HUES48 (cell line): ENCODE results near the gene RNF182.
"Not testable (repeated sequence)": the region's sequence is repeated elsewhere in the genome, so short reads cannot be mapped to it uniquely, and the experiment has no call there.

ENCODE experiments used
- H3K27ac ChIP-seq: one replicate; pipeline ENCODE4 v1.7.0; 2013; ENCODE audit warnings: low read depth, low read length, inconsistent platforms
- H3K27me3 ChIP-seq: 2 replicates; pipeline ENCODE4 v1.6.1; 2013; ENCODE audit warnings: mild to moderate bottlenecking, low read length; ENCODE audit not compliant: control insufficient read depth, insufficient read depth
- H3K36me3 ChIP-seq: 2 replicates; pipeline ENCODE4 v1.6.1; 2013; ENCODE audit warnings: low read length; ENCODE audit not compliant: control insufficient read depth, insufficient read depth
- H3K4me1 ChIP-seq: 2 replicates; pipeline ENCODE4 v1.6.1; 2013; ENCODE audit warnings: mild to moderate bottlenecking, low read length; ENCODE audit not compliant: control insufficient read depth, insufficient read depth
- H3K4me3 ChIP-seq: 2 replicates; pipeline ENCODE4 v1.5.1; 2013; ENCODE audit warnings: mild to moderate bottlenecking, low read depth, low read length
- H3K9ac ChIP-seq: 2 replicates; pipeline ENCODE4 v1.6.1; 2013; ENCODE audit warnings: mild to moderate bottlenecking, low read depth, low read length, moderate library complexity
- H3K9me3 ChIP-seq: 2 replicates; pipeline ENCODE4 v1.6.1; 2013; ENCODE audit warnings: low read length; ENCODE audit not compliant: control insufficient read depth, insufficient read depth

Gene RNF182, protein sequence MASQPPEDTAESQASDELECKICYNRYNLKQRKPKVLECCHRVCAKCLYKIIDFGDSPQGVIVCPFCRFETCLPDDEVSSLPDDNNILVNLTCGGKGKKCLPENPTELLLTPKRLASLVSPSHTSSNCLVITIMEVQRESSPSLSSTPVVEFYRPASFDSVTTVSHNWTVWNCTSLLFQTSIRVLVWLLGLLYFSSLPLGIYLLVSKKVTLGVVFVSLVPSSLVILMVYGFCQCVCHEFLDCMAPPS

DNA sequence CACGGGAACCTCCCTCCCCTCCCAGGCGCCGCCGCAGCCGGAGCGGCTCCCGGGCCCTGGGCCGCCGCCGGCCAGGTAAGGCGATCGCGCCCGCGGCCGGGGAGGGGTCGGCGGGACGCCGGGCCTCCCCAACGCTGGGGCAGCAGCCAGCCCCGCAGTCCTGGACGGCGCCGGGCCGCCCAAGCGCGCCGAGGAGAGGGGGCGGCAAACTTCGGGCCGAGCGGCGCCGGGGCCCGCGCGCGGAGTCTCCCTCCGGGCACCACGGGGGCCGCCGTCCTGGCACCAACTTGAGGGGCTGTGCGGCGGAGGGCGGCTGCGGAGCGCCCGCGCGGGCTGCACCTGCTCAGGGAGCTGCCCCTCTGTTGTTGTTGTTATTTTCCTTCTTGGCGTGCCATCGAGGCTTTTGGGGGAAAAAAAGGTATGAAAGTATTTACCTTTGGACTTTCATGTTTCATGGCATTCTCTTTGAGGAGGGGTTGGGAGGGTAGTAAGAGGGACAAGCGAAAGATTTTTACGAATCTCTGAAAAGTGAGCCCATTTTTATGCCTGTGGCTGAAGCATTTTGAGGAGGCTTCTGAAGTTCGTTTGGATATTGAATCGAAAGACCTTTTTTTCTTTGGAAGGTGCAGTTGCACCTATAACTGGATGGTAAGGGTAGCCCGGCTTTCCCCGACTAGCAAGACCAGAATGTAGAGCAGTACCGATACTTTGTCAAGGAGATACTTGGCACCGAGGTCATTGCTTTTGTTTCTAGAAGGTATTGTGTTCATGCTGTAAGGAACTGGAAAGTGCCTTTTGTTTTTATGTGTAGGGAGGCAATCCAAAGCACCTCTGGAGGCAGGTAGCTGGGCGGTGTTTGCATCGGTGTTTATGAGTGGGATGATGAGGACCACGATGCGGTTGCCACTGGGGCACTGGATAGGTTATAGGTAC is at the start of gene RNF182:
Gene RNF182 (plus strand): TSS at position 4 of the 933 bp plus-strand sequence. CDS start 52,168 bp downstream, outside the sequence.
- H3K9ac ChIP-seq: no peak within 1 kb of the TSS
- no peaks in the 10 kb centered on the region for H3K9me3 ChIP-seq
- peaks cover 40% of the 10 kb centered on the region for H3K27me3 ChIP-seq
- peak within 1 kb of the TSS; percentile 84 for H3K4me3 ChIP-seq
- peaks cover 36% of the 10 kb centered on the region for H3K4me1 ChIP-seq
- peak within 1 kb of the TSS; percentile 74 for H3K27ac ChIP-seq
- no peaks in the 10 kb centered on the region for H3K36me3 ChIP-seq

DNA sequence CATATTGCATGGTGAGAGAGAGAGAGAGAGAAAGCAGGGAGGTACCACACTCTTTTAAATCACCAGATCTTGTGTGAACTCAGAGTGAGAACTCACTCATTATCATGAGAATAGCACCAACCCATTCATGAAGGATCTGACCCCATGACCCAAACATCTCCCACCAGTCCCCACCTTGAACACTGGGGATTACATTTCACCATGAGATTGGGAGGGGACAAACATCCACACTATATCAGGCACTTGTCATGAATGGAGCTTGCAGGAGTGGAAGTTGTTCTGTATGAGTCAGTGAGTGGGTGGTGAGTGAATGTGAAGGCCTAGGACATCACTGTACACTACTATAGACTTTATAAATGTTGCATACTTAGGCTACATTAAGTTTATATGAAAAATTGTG is 47.7 kb upstream of the RNF182 start:
- no peaks in the 10 kb centered on the region for H3K36me3 ChIP-seq
- H3K4me3 ChIP-seq: no peak overlapping the region
- H3K27ac ChIP-seq: no peak overlapping the region
- H3K27me3 ChIP-seq: peaks cover 20% of the 10 kb centered on the region
- peaks cover 12% of the 10 kb centered on the region; the same call in 1 of the 2 replicates for H3K4me1 ChIP-seq
- H3K9ac ChIP-seq: no peak overlapping the region
- H3K9me3 ChIP-seq: no peaks in the 10 kb centered on the region

DNA sequence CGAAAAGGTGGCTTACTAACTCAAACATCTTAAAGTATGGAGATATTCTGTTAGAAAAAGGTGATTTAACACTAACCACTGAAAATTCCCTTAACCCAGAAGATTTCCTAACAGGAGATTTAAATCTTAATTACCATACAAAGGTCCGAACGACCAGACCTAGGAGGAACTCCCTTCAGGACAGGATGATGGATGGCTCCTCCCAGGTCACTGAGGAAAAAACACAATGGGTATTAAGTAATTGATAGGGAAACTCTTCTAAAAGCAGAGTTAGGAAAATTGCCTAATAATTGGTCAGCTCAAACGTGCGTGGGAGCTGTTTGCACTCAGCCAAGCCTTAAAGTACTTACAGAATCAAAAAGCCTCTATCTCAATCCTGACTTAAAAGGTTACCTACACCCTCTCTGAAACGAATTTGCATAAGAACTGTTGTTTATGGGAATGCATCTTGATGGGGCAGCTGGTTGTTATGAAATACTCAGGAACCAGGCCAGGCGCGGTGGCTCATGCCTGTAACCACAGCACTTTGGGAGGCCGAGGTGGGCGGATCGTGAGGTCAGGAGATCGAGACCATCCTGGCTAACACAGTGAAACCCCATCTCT is 44.6 kb upstream of the RNF182 start:
- H3K9ac ChIP-seq, H3K4me1 ChIP-seq, H3K27ac ChIP-seq, H3K9me3 ChIP-seq, H3K4me3 ChIP-seq, H3K27me3 ChIP-seq, H3K36me3 ChIP-seq: not testable (repeated sequence)

DNA sequence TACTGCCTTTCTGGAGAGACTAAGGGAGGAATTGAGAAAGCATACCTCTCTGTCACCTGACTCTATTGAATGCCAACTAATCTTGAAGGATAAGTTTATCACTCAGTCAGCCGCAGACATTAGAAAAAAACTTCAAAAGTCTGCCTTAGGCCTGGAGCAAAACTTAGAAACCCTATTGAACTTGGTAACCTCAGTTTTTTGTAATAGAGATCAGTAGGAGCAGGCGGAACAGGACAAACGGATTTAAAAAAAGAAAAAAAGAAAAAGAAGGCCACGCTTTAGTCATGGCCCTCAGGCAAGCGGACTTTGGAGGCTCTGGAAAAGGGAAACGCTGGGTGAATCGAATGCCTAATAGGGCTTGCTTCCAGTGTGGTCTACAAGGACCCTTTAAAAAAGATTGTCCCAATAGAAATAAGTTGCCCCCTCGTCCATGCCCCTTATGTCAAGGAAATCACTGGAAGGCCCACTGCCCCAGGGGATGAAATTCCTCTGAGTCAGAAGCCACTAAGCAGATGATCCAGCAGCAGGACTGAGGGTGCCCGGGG is 43.1 kb upstream of the RNF182 start:
- no peak overlapping the region for H3K4me3 ChIP-seq
- H3K9me3 ChIP-seq: no peaks in the 10 kb centered on the region
- no peaks in the 10 kb centered on the region for H3K27me3 ChIP-seq
- H3K36me3 ChIP-seq: no peaks in the 10 kb centered on the region
- H3K27ac ChIP-seq: no peak overlapping the region
- H3K9ac ChIP-seq: no peak overlapping the region
- 0 out of 2 replicates have a peak, but pooled peaks cover 6% of the 10 kb centered on the region for H3K4me1 ChIP-seq

DNA sequence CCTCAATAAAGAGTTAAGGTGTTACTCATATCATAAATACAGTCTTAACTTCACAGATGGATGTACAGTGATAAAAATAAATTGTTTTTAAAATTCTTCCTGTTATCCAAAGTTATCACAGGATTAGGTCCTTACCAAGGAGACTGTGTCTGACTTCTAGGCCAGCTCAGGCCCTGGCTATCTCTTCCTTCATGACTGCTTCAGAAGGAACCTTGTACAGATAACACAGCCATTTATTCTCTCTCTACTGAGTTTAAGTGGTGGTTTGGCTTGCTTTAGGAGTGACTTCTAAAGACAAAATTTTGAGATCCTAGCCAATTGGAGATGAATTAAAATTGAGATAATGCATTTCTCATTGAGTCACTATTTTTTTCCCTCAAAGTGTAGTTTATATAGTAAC is 40.8 kb upstream of the RNF182 start:
- Histone ChIP-seq H3K4me3 (no peak overlapping the region), H3K4me1 (0 out of 2 replicates have a peak, but pooled peaks cover 6% of the 10 kb centered on the region), H3K9ac (no peak overlapping the region), H3K27me3 (no peaks in the 10 kb centered on the region), H3K36me3 (no peaks in the 10 kb centered on the region), H3K27ac (no peak overlapping the region), H3K9me3 (no peaks in the 10 kb centered on the region)

DNA sequence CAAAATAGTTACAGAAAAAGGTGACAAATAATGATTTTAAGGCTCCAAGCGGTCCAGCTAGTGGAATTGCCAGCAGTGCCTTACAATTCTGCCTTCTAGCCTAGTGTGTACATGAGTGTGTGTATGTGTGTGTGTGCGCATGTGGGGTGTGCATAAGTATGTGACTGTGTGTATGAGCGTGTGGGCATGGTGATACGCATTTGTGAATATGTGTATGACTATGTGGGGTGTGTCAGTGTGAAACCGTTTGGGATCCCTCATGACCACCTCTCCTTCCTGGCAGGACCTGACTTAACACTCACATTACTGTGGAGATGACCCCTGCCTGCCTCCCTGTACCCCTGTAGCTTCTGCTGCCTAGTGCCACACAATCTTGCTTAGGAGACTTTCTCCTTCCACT is 40.4 kb upstream of the RNF182 start:
- Histone ChIP-seq H3K9ac (no peak overlapping the region), H3K36me3 (no peaks in the 10 kb centered on the region), H3K4me3 (no peak overlapping the region), H3K27ac (no peak overlapping the region), H3K27me3 (no peaks in the 10 kb centered on the region), H3K9me3 (no peaks in the 10 kb centered on the region), H3K4me1 (0 out of 2 replicates have a peak, but pooled peaks cover 6% of the 10 kb centered on the region)

DNA sequence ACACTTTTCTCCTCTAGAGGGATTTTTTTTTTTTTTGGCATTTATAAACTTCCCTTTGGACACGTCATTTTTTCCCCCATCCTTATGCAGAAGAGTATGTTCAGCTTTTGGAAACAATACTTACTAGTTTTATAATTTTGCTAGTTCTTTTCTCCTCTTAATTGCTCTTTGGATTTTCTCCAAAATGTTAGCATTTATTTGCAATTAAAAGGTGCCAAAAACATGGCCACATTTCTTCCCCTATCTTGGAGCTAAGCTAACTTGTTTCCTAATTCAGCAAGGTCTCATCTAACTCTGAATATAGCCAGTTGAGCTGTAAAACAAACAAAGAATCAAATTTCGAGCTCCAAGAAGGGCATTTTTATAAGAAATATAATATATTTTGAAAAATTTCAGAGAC is 39.2 kb upstream of the RNF182 start:
- no peak overlapping the region for H3K9ac ChIP-seq
- no peak overlapping the region for H3K4me3 ChIP-seq
- H3K9me3 ChIP-seq: no peaks in the 10 kb centered on the region
- no peaks in the 10 kb centered on the region for H3K27me3 ChIP-seq
- H3K4me1 ChIP-seq: 0 out of 2 replicates have a peak, but pooled peaks cover 6% of the 10 kb centered on the region
- H3K36me3 ChIP-seq: no peaks in the 10 kb centered on the region
- no peak overlapping the region for H3K27ac ChIP-seq

DNA sequence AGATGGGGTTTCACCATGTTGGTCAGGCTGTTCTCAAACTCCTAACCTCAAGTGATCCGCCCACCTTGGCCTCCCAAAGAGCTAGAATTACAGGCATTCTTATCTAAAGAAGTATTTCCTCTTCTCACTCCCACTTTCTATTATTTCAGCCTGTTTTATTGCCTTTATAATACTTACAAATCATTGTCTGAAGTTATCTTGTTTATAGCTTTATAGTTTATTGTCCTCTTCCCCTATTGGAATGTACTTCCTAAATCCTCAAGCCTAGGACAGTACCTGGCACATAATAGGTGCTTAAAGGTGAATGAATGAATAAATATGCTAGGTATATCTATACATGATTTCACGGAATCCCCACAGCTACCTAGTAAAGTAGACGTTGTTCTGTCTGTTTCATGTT is 37.8 kb upstream of the RNF182 start:
- no peaks in the 10 kb centered on the region for H3K36me3 ChIP-seq

DNA sequence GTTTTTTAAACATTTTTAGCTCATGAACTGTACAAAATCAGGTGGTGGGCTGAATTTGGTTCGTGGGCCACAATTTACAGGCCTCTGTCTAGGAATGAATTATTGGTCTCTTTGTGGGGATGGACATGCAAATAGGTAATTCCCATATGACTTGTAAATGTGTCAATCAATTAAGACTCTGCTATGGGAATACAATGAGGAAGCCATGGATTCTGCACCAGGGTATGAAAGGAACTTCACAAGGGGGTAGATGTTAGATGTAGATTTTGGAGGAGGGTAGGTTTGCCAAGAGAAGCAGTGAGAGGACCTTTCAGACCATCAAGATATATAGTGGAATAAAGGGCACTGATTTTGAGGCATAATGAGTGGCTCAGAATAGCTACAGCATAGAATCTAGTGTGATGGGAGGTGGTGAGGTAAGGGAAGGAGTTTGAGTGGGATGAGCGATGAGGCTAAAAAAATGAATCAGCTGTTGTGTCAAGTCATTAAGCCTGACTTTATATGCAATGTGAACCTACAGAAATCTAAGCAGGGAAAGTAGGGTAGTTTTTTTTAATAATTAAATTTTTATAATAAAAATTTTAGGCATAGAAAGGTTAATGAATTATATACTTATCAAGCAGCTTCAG is 32.6 kb upstream of the RNF182 start:
- no peak overlapping the region for H3K4me3 ChIP-seq

More for the DNA sequence above, 37.8 kb upstream of the RNF182 start:
- H3K9ac ChIP-seq: no peak overlapping the region
- H3K27me3 ChIP-seq: no peaks in the 10 kb centered on the region
- H3K9me3 ChIP-seq: no peaks in the 10 kb centered on the region
- H3K4me3 ChIP-seq: no peak overlapping the region
- no peak overlapping the region for H3K27ac ChIP-seq
- H3K4me1 ChIP-seq: no peaks in the 10 kb centered on the region

DNA sequence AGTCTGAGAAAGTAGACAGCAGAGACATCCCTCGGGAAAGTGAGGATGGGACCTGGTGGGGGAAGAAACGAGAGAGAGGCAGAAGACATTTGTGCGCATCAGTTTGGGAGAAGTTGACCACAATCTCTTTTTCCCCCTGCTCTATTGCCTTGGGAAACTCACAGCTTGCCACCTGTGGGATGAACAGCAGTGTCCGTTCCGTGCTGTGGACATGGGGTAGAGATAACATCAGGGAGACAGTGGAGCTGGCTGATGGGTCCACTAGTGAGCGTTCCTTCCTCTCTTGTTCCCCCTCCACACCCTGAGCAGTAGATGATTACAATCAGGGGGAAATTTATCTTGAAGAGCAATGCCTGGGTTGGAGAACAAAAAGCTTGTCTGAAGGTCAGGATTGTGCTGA is 21.8 kb upstream of the RNF182 start:
- H3K9ac ChIP-seq: no peak overlapping the region
- H3K27ac ChIP-seq: no peak overlapping the region
- H3K36me3 ChIP-seq: no peaks in the 10 kb centered on the region
- no peaks in the 10 kb centered on the region for H3K9me3 ChIP-seq
- no peak overlapping the region for H3K4me3 ChIP-seq
- no peaks in the 10 kb centered on the region for H3K4me1 ChIP-seq
- no peaks in the 10 kb centered on the region for H3K27me3 ChIP-seq

More for the DNA sequence above, 32.6 kb upstream of the RNF182 start:
- H3K9ac ChIP-seq: no peak overlapping the region
- no peaks in the 10 kb centered on the region for H3K4me1 ChIP-seq
- H3K27me3 ChIP-seq: no peaks in the 10 kb centered on the region
- no peak overlapping the region for H3K27ac ChIP-seq
- H3K36me3 ChIP-seq: no peaks in the 10 kb centered on the region
- no peaks in the 10 kb centered on the region for H3K9me3 ChIP-seq
